Measurements from ENCODE around the gene FOXL1. TPM values are rescaled to one million over a fixed set of nuclear protein-coding genes. Genes with fewer than 3 reads are reported as not detected.

The FOXL1 gene
- total RNA-seq, 1 experiment from 2014 or later: 9.3 TPM

GRCh38 chr16:86557587-86557986 lies 20.8 kb upstream of the FOXL1 start:
- Histone ChIP-seq H3K36me3 (ENCODE audit: control insufficient read depth, insufficient read depth, low read length) (peaks cover 5% of the 10 kb centered on the region; the same call in 1 of the 2 replicates), H3K4me1 (ENCODE audit: control insufficient read depth, insufficient read depth, low read length) (peaks cover 6% of the 10 kb centered on the region), H3K27ac (ENCODE audit: low read length) (no peak overlapping the region), H3K27me3 (ENCODE audit: control insufficient read depth, insufficient read depth, low read length) (no peaks in the 10 kb centered on the region), H3K4me3 (ENCODE audit: low read depth in 2 of 2, low read length in 2 of 2) (no peak overlapping the region), H3K9me3 (ENCODE audit: control insufficient read depth, insufficient read depth, low read depth, low read length) (no peaks in the 10 kb centered on the region)
- CTCF ChIA-PET: interaction anchor here (0.7 kb wide), 1 partner anchor 469 kb away, joined by 3 read pairs; no protein-coding TSS in a partner anchor
- DNase-seq (ENCODE audit: low read depth, low spot score): no peak
- POLR2A ChIA-PET: no interaction called here
- TF ChIP-seq CTCF (IDR thresholded peaks at IDR 0.05) (no peak), REST (IDR thresholded peaks at IDR 0.05; ENCODE audit: insufficient read depth in 1 of 2, low read depth in 2 of 2, low read length in 1 of 2) (no peak), POLR2AphosphoS5 (IDR thresholded peaks at IDR 0.05; ENCODE audit: low read depth, low read length) (no peak), SIN3A (IDR thresholded peaks at IDR 0.05; ENCODE audit: borderline replicate concordance, insufficient read depth, low read depth, low read length) (no peak), TCF7L2 (IDR thresholded peaks at IDR 0.05; ENCODE audit: low read depth, low read length) (no peak)
- intact Hi-C loops (cut with micrococcal nuclease; ENCODE audit: unreplicated experiment) (no loop called here), in situ Hi-C loops (cut with HindIII; ENCODE audit: low pct_unique_long_range_greater_than_20kb, low sequenced_read_pairs) (no loop called here)
- no TSS peak for BruUV-seq (replicated peaks)
- ATAC-seq: no peak

- ChIA-PET CTCF (interaction anchor here (0.6 kb wide), 1 partner anchor 729 kb away, joined by 8 read pairs; no protein-coding TSS in a partner anchor), POLR2A (interaction anchor here (0.6 kb wide), 1 partner anchor 700 kb away, joined by 3 read pairs; no protein-coding TSS in a partner anchor)
- intact Hi-C loops (cut with micrococcal nuclease; ENCODE audit: unreplicated experiment) (no loop called here), in situ Hi-C loops (cut with HindIII; ENCODE audit: low pct_unique_long_range_greater_than_20kb, low sequenced_read_pairs) (no loop called here)
- no TSS peak for BruUV-seq (replicated peaks)
- H3K4me1 ChIP-seq (ENCODE audit: control insufficient read depth, insufficient read depth, low read length): peaks cover 11% of the 10 kb centered on the region
- no peaks in the 10 kb centered on the region for H3K27me3 ChIP-seq (ENCODE audit: control insufficient read depth, insufficient read depth, low read length)
- no peak overlapping the region for H3K4me3 ChIP-seq (ENCODE audit: low read depth in 2 of 2, low read length in 2 of 2)
- peaks cover 5% of the 10 kb centered on the region; the same call in 1 of the 2 replicates for H3K36me3 ChIP-seq (ENCODE audit: control insufficient read depth, insufficient read depth, low read length)
- ATAC-seq (no peak), DNase-seq (ENCODE audit: low read depth, low spot score) (no peak)
- TF ChIP-seq TCF7L2 (IDR thresholded peaks at IDR 0.05; ENCODE audit: low read depth, low read length): no peak
- no peak for TF ChIP-seq POLR2AphosphoS5 (IDR thresholded peaks at IDR 0.05; ENCODE audit: low read depth, low read length)
- TF ChIP-seq CTCF (IDR thresholded peaks at IDR 0.05): no peak
- TF ChIP-seq REST (IDR thresholded peaks at IDR 0.05; ENCODE audit: insufficient read depth in 1 of 2, low read depth in 2 of 2, low read length in 1 of 2): no peak
- no peak for TF ChIP-seq SIN3A (IDR thresholded peaks at IDR 0.05; ENCODE audit: borderline replicate concordance, insufficient read depth, low read depth, low read length)
- no peaks in the 10 kb centered on the region for H3K9me3 ChIP-seq (ENCODE audit: control insufficient read depth, insufficient read depth, low read depth, low read length)
- H3K27ac ChIP-seq (ENCODE audit: low read length): no peak overlapping the region
Observed at GRCh38 chr16:86558355-86559193, 19.8 kb upstream of the FOXL1 start.
